ENCODE data around the gene IGDCC3.
A peak's percentile ranks its signal among the peaks of the same experiment; 100 is the strongest.

The IGDCC3 gene

DNA sequence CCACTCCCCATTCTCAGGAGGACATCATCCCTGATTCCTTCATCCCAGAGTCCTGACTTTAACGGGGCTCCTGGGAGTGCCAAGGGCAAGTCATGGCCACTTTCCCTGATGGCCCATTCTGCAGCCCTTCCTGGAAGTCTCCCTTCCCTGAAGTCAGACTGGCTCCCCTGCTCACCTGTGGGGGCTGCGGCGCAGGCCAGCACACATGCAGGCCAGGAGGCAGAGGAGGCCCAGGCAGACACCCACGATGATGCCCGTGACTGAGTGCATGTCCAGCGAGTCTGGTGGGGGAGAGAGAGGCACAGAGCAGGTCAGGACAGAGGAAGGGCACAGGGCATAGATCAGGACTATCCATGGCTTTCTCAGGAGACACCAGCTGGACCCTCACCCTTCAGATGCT lies 8.6 kb upstream of the IGDCC3 start:
- no peak for DNase-seq

DNA sequence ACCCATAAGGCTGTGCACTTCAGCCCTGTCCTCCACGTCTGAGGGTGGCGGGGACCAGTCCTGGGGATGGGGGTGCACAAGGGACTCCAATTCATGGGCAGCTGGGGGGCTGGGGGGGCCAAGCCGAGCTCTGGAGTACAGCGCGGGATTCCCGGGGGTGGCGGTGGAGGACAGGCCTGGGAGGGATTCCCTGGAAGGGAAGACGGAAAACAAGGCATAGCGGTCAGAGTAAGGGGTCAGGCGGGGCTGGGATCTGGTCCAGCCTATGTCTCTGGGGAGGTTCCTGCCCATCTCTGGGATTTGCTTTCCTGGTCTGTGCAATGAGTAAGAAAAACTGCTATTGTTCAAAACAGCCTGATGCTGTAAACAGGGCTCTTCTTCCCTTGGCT lies 8.1 kb upstream of the IGDCC3 start:
- DNase-seq, result no peak

DNA sequence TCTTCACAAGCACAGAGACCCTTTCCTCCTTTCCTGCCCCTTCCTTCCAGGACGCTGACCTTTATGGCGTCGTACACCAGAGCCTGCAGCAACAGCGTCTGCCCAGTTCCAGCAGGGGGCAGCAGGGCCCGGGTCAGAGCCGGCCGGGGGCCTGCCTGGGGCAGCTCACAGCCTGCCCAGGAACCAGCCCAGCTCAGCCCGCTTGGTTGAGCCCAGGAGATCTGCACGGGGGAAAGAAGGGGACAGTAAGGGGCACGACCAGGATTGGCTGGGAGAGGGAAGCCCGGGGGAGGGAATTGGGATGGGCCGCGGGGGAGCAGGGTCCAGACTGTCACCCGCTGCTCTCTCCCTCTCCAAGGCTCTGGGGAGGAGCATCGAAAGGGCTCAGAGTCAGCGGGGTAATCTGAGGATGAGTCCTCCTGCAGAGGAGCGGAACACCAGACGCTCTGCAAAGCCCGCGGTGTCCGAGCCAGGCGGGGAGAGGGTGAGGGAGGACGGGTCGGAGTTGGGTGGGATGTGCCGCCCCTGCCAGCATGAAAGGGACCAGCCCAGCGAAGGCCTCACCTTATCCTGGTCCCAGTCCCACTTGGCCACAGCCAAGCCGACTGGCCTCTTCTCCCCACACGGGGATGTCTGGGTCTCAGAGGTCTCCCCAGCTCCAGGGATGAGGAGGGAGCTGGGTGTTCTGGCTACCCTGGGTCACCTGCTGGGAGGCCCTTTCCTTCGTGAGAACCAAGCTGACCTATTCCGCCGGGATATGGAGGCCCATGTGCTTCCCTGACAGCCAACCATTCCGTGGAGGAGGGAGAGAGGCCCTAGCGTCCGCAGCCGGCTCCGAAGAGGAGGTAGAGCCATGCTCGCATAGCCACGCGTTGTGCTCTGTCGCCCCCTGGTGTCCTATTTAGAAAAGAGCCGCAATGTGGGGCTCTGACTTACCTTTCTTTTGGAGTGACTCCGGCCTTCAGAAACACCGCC lies 7.4 kb upstream of the IGDCC3 start:
- peak; percentile 72 for DNase-seq

- no peak for DNase-seq
Measured at GRCh38 chr15:65384505-65384894, 6.7 kb upstream of the IGDCC3 start.

GRCh38 chr15:65383991-65384390 lies 6.2 kb upstream of the IGDCC3 start:
- no peak for DNase-seq

DNA sequence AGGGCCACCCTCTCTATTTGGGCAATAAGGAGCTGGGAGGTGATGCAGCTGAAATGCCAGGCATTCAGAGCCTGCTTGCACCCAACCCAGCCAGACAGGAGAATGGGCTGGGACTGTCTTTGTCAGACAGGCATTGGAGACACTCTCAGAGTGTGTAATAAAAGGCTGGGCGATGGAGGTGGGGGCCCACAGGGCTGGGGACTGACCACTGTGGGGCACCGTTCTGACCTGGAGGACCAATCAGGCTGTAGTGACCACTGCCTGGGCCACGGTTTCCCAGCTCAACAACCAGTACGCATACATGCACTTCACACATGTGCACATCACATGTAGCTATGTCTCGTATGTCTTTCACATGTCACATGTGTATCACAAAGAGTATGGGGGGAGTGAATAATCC lies 5.7 kb upstream of the IGDCC3 start:
- DNase-seq, result no peak

DNA sequence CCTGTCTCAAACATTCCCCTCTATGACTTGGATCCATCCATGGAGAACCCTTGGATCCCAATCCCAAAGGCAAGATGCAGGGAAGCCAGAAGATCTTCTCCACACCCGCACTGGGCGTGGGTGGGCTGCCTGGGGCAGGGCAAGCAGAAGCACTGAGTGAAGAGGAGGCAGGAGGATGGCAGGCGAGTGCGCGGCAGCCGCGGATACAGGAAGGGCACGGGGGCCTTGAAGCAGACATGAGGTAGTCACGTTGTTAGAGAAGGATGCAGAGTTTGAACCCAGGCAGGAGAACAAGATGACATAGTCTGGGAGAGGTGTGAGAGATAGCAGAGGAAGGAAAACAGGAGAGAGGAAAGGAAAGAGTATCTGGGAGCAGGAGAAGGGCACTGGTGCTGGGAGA lies 5.1 kb upstream of the IGDCC3 start:
- no peak for DNase-seq

GRCh38 chr15:65382146-65382491 lies 4.3 kb upstream of the IGDCC3 start:
- no peak for DNase-seq

DNA sequence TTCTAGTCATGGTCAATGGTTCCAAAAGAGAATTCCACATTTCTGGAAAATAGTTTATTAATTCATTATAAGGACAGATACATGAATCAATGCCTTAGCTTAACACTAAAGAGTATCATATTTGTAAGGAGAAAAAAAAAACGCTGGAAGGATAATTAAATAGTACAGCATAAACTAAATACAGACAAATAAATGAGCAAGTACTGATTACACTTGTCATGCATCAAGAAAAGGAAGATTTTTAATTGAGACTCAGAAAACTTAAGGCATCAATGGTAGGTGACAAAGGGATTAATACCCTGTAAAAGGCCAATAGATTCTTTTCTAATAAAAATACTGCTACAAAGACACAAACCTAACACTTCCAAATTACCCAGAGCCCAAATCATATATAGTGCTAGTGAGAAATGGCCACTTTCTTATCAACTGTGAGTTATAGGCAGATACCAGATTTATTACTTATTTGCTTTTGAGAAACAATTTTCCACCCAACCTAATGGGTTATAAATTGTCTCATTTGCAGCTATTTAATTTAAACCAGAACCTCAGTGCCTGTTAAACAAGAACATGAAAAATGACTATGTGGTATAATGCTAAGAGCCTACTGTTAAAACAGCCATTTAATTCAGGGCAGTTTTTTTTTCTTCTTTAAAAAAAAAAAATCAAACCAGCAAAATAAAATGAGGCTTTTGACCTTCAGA lies 3.8 kb upstream of the IGDCC3 start:
- no peak for DNase-seq

DNA sequence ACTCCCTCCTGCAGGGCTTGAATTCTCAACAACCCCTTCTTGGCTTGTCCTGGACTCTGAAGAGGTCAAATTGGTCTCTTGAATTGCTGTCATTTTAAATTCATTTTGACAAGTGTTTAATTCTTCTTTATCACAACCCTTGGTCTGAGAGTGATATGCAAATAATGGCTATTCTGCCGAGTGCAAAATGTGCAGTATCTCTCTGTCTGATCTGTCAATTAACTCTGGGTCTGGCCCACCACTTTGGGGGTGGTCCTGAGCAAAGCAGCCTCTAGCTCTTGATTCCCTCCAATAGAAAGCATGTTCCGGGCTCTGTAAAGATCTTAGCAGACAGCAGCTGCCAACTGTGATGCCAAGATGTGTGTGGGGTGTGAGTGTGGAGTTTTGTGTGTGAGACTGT lies 2.2 kb upstream of the IGDCC3 start:
- DNase-seq, result no peak

DNA sequence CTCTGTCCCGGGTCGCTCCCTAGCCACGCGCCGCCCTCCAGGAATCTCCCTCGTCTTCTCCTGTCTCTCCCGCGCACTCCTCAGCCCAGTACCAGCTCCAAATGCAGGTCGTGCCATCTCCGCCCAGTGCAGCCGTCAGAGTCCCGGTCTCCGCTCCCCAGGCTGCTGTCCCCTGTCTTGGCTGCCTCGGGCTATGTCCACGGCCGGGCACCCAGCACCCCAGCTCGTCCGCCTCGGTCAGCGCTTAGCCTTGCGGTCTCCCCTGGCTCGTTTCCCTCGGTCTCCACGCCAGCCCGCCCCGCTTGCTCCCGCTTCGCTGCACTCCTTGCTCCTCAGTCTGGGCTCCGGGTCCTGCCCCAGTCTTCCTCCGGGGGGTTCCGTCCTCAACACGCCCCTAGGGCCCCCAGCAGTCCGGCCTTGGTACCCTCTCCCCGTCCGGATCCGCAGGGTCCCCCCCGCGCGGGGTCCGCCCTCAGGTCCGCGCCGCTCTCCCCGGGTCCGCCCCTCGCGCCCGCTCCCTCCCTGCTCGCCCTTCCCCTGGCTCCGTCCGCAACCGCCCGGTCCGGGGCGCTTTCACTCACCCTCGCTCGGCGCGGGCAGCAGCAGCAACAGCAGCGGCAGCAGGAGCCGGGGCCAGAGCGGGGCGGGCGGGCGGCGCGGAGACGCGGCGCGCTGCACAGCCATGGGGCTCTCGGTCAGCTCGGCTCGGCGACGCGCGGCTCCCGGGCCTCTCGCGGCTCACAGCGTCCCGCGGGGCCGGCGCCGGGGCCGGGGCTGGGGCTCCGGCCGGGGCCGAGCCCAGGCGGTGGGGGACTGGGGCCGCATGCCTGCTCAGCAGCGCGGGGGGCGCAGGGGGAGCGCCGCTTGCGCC lies 462 bp downstream of the IGDCC3 start:
- no peak for DNase-seq

DNA sequence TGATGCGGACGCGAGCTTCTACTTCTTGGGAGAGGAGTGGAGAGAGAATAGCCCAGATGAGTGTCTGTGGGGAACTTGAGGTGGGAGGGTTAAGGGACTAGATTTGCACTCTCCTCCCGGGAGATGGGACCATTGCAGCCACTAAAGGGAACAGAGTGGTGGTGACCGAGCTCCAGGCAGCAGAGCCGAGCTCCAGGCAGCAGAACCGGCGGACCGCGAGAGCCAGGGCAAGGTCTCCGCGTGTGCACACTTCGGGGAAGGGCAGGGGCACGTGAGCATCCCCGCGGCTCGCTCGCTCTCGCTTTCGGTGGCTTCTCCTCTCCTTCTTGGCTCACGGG lies 1.1 kb downstream of the IGDCC3 start:
- no peak for DNase-seq

DNA sequence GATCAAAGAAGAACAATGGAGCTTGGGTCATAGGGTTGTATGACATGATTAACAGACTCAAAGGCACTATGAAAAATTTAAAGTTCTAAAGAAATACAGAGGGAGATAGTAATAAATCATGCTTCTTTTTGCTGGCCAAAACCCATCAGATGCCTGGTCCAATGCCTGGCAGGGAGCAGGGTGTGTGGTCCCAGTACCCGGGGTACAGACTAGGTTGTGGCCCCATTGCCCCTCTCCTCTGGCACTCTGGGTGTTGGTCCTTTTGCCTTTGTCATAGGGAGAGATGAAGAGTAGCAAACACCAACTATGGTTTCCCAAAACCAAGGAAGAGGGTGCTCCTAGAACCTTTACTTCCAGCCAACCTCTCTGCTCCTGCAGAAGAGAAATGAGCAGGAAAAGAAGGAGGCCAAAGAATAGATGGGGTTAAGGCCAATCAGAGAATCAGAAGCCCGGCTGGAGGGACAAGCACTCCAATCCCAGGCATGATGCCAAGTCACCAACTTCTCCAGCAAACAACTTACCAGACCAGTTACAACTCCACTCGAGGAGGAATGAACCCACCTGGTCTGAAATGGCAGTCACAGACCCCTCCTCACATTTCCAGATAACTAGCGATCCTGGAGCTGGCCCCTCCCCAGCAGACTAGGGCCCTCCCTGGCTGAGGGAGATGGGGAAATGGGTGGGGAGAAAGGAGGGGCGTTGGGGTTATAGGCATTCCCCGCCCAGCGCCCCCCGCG lies 1.8 kb downstream of the IGDCC3 start:
- DNase-seq, result no peak

GRCh38 chr15:65374821-65375401 lies 2.9 kb downstream of the IGDCC3 start:
- no peak for DNase-seq

- DNase-seq, result no peak
Measured at GRCh38 chr15:65374334-65374733, 3.5 kb downstream of the IGDCC3 start.

DNA sequence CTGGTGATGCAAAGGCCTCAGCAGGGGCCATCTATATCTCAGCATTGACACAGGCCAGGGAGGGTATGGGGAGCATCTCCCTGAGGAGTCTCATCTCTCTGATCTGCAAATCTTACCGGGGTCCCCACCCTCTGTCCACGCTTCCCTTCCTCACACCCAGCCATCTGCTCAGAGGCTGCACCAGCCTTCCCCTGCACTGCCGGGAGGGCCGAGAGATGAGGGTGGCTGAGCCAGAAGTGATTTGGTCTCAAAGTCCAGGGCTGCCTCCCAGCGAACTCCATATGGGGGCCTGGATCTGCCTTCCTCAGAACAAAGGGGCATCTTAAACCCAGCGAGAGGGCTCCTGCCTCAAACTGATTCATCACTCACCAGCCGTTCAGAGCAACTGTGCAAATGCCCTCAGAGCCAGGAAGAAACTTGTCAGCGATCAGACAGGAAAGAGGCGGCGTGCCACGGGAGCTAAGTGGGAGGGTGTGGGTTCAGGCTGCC lies 4.6 kb downstream of the IGDCC3 start:
- no peak for DNase-seq

- DNase-seq, result no peak
Measured at GRCh38 chr15:65372787-65373067, 5.1 kb downstream of the IGDCC3 start.

DNA sequence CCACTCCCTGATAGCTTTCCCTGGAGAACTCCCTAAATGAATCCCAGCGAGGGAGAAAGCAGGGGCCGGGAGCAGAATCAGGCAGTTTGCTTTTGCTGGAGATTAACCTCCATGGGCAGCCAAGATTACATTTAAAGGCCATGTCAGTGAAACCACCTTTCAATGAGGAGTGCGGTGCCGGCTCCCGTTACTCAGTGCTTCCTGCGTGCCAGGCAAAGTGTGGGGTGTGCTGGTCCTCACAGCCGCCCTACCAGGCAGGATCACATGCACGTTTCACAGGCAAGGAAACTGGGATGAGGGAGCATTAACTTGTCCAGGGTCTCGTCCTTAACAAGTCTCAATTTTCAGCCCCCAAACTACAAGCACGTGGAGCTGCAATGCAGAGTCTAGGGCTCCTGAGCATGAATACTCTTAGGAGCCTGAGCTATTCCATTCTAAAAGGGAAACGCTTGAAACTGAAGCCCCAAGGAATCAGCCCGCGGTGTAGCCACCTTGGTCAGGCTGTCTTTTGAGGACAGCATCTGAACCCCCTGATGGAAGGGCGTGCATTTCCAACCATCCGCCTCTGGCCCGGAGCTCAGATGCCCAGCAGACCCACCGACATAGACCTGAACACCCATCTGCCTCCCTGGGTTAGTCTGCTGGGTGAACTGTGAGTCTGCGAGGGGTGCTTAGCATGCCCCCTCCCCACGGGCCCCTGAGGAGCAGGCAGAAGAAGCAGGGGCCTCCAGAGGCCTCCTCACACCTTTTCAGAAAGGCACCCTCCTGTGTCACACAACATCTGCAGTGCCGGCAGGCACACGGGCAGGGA lies 5.6 kb downstream of the IGDCC3 start:
- DNase-seq, result no peak

DNA sequence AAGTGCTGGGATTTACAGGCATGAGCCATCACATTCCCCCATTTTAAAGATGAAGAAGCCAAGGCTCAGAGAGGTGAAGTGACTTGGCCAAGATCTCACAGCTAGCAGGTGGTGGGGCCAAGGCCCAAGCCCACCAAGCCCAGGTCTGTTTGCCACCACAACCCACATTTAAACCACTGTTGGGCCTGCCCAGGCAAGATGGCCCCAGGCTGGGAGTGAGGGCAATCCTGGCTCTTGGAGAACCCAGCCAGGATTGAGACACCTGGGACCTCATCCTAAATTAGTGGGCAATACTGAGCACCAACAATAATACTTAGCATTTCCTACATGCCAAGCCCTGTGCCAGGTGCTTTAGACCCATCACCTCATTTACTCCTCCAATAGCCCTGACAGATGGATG lies 6.9 kb downstream of the IGDCC3 start:
- no peak for DNase-seq

GRCh38 chr15:65369651-65370050 lies 8.2 kb downstream of the IGDCC3 start:
- DNase-seq, result no peak

DNA sequence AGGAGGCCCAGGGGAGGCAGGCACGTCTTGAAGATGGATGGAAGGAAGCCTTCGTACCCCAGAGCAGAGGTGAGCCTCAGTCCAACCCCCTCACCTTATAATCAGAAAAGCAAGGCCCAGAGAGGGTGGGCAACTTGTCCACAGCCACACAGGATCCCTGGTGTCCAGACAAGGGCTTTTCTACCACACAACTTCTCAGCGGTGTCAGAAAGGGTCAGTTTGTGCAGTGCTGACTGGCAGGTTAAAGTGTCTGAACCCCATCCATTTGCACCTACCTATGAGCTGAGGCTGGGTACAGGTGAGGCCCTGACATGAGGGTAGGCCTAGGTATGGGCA lies 8.6 kb downstream of the IGDCC3 start:
- DNase-seq, result no peak
